Chondrocyte (in vitro differentiated cells): Measurements from ENCODE around the gene WNT9A. TPM values are rescaled to one million over a fixed set of nuclear protein-coding genes. Genes with fewer than 3 reads are reported as not detected.
"Not testable (repeated sequence)": the region's sequence is repeated elsewhere in the genome, so short reads cannot be mapped to it uniquely, and the experiment has no call there.

Source experiments
- DNase-seq: peaks from one replicate; pipeline ENCODE4 v3.0.0; 2021; ENCODE audit warnings: mixed read lengths, low spot score
- H3K27ac Mint-ChIP-seq: one replicate; pipeline ENCODE4 v1.8.0; 2021; ENCODE audit warnings: mild to moderate bottlenecking, moderate library complexity, mixed read lengths; ENCODE audit not compliant: unreplicated experiment
- H3K27me3 Mint-ChIP-seq: 2 replicates; pipeline ENCODE4 v1.8.0; 2021; ENCODE audit warnings: low read depth, mixed read lengths
- H3K36me3 Mint-ChIP-seq: 2 replicates; pipeline ENCODE4 v1.8.0; 2021; ENCODE audit warnings: low read depth, mixed read lengths
- H3K4me1 Mint-ChIP-seq: 2 replicates; pipeline ENCODE4 v1.8.0; 2021; ENCODE audit warnings: low read depth, mild to moderate bottlenecking, mixed read lengths
- H3K4me3 Mint-ChIP-seq: one replicate; pipeline ENCODE4 v1.8.0; 2021; ENCODE audit warnings: mild to moderate bottlenecking, moderate library complexity, mixed read lengths; ENCODE audit not compliant: unreplicated experiment
- H3K9me3 Mint-ChIP-seq: 2 replicates; pipeline ENCODE4 v1.8.0; 2021; ENCODE audit warnings: low read depth, mixed read lengths
- microRNA-seq: library from miRNA; unstranded; fragments of <30 nt; microRNA quantifications from one replicate; pipeline ENCODE4 v1.2.0, GENCODE V29; 2020; ENCODE audit warnings: borderline number of aligned reads
- total RNA-seq: library from RNA; stranded (reverse); gene quantifications from 3 replicates; pipeline ENCODE4 v1.2.1, GENCODE V29; 2021
- TF ChIP-seq, protein P1 (sequence below): fragments of 200-600 bp; sonication (generic); IDR thresholded peaks from 2 replicates; pipeline ENCODE4 v1.5.0; 2021; ENCODE audit warnings: antibody characterized with exemption, mild to moderate bottlenecking, moderate library complexity

Gene WNT9A
- total RNA-seq, 1 donor from 2014 or later, result 2.5 TPM

- Mint-ChIP-seq H3K27me3 (peaks cover 49% of the 10 kb centered on the region), H3K27ac (no peak overlapping the region), H3K9me3 (no peaks in the 10 kb centered on the region), H3K4me3 (no peak overlapping the region), H3K36me3 (no peaks in the 10 kb centered on the region), H3K4me1 (peaks cover under 1% of the 10 kb centered on the region)
- DNase-seq, result no peak
- TF ChIP-seq, protein P1, sequence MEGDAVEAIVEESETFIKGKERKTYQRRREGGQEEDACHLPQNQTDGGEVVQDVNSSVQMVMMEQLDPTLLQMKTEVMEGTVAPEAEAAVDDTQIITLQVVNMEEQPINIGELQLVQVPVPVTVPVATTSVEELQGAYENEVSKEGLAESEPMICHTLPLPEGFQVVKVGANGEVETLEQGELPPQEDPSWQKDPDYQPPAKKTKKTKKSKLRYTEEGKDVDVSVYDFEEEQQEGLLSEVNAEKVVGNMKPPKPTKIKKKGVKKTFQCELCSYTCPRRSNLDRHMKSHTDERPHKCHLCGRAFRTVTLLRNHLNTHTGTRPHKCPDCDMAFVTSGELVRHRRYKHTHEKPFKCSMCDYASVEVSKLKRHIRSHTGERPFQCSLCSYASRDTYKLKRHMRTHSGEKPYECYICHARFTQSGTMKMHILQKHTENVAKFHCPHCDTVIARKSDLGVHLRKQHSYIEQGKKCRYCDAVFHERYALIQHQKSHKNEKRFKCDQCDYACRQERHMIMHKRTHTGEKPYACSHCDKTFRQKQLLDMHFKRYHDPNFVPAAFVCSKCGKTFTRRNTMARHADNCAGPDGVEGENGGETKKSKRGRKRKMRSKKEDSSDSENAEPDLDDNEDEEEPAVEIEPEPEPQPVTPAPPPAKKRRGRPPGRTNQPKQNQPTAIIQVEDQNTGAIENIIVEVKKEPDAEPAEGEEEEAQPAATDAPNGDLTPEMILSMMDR, result no peak
These were observed 67.3 kb downstream of the WNT9A start for GRCh38 chr1:227880342-227880924.

GRCh38 chr1:227877810-227878209 is 69.9 kb downstream of the WNT9A start:
- H3K36me3 Mint-ChIP-seq, H3K27ac Mint-ChIP-seq, H3K4me1 Mint-ChIP-seq, H3K4me3 Mint-ChIP-seq, DNase-seq: not testable (repeated sequence)
- H3K9me3 Mint-ChIP-seq, result peaks cover 15% of the 10 kb centered on the region
- peaks cover 73% of the 10 kb centered on the region for H3K27me3 Mint-ChIP-seq

GRCh38 chr1:227871892-227872291 is 75.8 kb downstream of the WNT9A start:
- H3K27ac Mint-ChIP-seq, H3K4me1 Mint-ChIP-seq, H3K4me3 Mint-ChIP-seq, DNase-seq, H3K36me3 Mint-ChIP-seq: not testable (repeated sequence)
- H3K27me3 Mint-ChIP-seq, result peaks cover 59% of the 10 kb centered on the region
- peaks cover 15% of the 10 kb centered on the region for H3K9me3 Mint-ChIP-seq

GRCh38 chr1:227870366-227870765 is 77.4 kb downstream of the WNT9A start:
- no peak for DNase-seq
- H3K27me3 Mint-ChIP-seq, result peaks cover 46% of the 10 kb centered on the region
- peaks cover 6% of the 10 kb centered on the region for H3K36me3 Mint-ChIP-seq
- peaks cover 15% of the 10 kb centered on the region for H3K9me3 Mint-ChIP-seq
- H3K4me3 Mint-ChIP-seq, result no peak overlapping the region
- TF ChIP-seq, protein P1, result no peak
- H3K27ac Mint-ChIP-seq, result no peak overlapping the region
- no peaks in the 10 kb centered on the region for H3K4me1 Mint-ChIP-seq

GRCh38 chr1:227869851-227870305 is 77.9 kb downstream of the WNT9A start:
- DNase-seq, result no peak
- TF ChIP-seq, protein P1, result no peak

DNA sequence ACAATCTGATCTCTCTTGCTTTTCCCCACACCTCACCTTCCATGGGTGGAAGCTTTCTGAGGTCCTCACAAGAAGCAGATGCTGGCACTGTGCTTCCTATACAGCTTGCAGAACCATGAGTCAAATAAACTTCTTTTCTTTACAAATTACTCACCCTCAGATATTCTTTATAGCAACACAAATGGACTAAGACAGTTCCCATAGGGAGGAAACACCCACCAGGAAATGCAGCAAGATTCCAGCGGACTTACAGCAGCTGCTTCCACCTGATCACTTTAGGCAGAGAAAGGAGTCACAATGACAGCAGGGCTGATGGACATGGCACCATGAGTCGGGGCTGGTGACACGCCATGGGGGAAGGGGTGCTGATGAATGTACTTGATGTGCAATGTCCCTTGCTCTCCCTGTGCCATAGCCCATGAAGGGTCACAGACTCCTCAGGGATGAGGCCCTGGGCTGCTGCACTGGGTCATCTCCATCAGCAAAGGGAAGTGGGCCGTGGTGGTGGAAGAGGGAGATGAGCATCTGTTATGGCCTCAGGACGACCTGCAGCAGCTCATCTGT is 78.4 kb downstream of the WNT9A start:
- peaks cover 19% of the 10 kb centered on the region for H3K9me3 Mint-ChIP-seq
- H3K4me1 Mint-ChIP-seq, result no peaks in the 10 kb centered on the region
- H3K27me3 Mint-ChIP-seq, result peaks cover 36% of the 10 kb centered on the region
- DNase-seq, result no peak
- TF ChIP-seq, protein P1, result no peak
- no peak overlapping the region for H3K27ac Mint-ChIP-seq
- peaks cover 6% of the 10 kb centered on the region for H3K36me3 Mint-ChIP-seq
- no peak overlapping the region for H3K4me3 Mint-ChIP-seq

More at GRCh38 chr1:227869851-227870305, 77.9 kb downstream of the WNT9A start:
- H3K27me3 Mint-ChIP-seq, result peaks cover 41% of the 10 kb centered on the region
- H3K4me1 Mint-ChIP-seq, result no peaks in the 10 kb centered on the region
- no peak overlapping the region for H3K4me3 Mint-ChIP-seq
- peaks cover 6% of the 10 kb centered on the region for H3K36me3 Mint-ChIP-seq
- peaks cover 18% of the 10 kb centered on the region for H3K9me3 Mint-ChIP-seq
- H3K27ac Mint-ChIP-seq, result no peak overlapping the region

Small RNAs within 50 kb of the gene (microRNA-seq; reads per million reads assigned to microRNA genes)
- not detected for gene MIR5008

Other genes starting within 250 kb of the WNT9A start
- 15.0 to 24.2 TPM (median 17.8 TPM) in 3 replicates for gene JMJD4, start 212.6 kb downstream of the WNT9A start, total RNA-seq
- gene SNAP47, start 212.5 kb downstream of the WNT9A start, total RNA-seq, result 22.5 to 30.9 TPM (median 23.5 TPM) in 3 replicates
- gene PRSS38, start 132.3 kb downstream of the WNT9A start, total RNA-seq, result not detected in 3 replicates
- not detected in 3 replicates for gene WNT3A, start 59.1 kb upstream of the WNT9A start, total RNA-seq
- 339 to 392 TPM (median 351 TPM) in 3 replicates for gene ARF1, start 134.8 kb upstream of the WNT9A start, total RNA-seq
- gene C1orf35, start 155.4 kb upstream of the WNT9A start, total RNA-seq, result 12.9 to 15.1 TPM (median 13.3 TPM) in 3 replicates
- gene MRPL55, start 161.4 kb upstream of the WNT9A start, total RNA-seq, result 45.4 to 75.6 TPM (median 48.6 TPM) in 3 replicates
- 155 to 196 TPM (median 189 TPM) in 3 replicates for gene GUK1, start 192.3 kb upstream of the WNT9A start, total RNA-seq
- 1.5 to 2.0 TPM (median 1.8 TPM) in 3 replicates for gene GJC2, start 202.0 kb upstream of the WNT9A start, total RNA-seq
- 5.2 to 7.7 TPM (median 5.9 TPM) in 3 replicates for gene IBA57, start 217.9 kb upstream of the WNT9A start, total RNA-seq